Activated gamma-delta T cell (primary cell): ENCODE measurements around the gene TCF3.
"Not testable (repeated sequence)": the region's sequence is repeated elsewhere in the genome, so short reads cannot be mapped to it uniquely, and the experiment has no call there.

Source experiments
- DNase-seq: peaks from one replicate; lab custom pipeline; 2025; lab: John Stamatoyannopoulos, UW

Gene TCF3

DNA sequence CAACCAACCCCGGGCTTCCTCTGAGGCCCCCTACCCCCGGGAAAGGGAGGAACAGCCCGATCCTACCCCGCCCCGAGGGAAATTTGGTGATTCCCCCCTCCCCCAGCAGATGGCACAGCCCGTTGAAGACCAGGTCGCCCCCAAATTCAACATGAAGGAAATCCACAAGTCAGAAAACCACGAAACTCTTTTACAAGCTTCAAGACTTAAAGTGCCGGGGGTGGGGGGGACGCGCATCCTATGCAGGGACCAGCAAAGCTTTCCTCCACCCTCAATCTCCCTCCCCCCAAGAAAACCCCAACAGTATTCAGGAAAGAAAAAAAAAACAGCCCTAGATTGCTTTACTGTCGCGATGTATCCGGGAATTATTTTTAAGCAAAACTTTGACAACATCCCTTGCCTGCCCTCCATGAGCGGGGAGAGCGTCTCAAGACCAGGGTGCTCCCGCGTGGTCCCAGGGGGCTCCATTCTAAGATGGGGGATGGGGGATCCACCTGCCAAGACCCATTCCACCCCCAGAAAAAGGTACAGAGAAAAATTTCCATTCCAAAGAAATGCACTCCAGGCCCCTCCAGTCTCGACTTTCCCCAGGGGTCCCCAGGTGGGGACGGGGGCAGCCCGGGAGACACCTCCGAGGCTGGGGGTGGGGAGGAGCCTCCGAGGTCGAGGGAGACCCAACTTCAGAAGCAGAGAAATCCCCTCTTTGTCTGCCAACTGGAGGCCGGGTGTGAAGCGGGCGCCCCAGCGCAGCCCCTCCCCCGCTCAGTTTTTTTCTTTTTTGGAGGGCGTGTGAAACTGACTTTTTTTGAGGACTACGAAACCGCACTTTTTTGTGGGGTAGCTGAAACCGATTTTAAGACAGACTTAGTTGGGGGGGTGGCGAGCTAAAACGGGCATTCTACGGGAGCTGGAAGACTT, 1.5 kb downstream of the TCF3 start:
- DNase-seq, result peak; percentile 40

DNA sequence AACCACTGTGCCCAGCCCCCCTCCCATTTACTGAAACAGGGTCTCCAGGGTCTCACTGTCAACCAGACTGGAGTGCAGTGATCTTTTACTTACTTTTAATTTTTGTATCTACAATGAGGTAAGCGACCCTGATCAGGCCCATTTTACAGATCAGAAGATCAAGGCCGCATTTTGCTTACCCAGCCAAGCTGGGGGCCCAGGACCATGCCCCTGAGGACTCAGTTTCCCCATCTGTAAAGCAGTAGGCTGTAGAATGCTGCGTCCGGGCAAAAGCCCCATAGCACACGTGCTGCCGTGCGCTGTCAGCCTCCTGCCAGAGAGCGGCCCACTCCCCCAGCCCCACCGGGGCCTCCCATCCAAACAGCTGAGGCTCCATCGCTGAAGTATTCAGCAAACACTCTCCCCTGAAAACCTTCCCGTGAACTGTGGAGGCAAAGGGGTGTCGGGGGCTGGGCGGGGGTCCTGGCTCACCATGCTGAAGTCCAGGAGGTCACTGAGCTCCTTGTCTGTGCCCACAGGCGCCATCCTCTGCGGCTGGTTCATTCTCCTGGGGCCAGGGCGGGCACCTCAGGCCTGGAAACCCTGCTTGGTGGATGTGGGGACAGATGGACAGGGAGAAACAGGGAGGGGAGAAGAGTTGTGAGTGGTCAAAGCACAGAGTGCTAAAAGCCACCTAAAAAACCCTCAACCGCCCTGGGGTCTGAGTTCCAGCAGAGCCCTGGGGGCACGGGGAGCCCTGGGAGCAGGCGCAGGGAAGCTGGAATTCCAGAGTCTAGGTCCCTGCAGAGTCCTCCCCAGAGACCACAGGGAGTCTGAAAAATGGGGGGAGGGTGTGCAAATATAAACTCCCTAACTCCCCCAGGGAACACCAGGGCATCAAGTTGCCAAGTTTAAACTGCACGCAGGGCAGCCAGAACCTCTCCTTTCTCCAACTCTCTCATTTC, 2.4 kb downstream of the TCF3 start:
- DNase-seq, result no peak

GRCh38 chr19:1648920-1649541, 3.4 kb downstream of the TCF3 start:
- DNase-seq, result no peak

DNA sequence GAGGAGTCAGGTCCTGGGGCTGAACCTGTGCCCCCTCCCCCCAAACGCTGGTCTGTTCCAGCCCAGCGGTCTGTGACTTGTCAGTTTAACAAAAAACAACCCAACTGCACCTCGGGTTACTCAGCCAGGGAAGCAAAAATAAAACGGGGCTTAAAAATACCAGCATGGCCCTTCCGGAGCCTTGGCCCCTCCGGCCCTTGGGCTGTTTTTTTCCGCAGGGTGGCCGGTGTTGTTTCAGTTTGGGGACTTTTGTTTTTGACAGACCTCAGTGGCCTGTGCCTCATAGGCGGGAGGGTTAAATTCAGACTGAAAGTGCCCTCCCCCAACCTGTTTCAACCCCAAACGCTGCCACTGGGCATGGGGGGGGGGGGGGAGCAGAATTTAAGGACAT, 4.0 kb downstream of the TCF3 start:
- DNase-seq, result no peak

DNA sequence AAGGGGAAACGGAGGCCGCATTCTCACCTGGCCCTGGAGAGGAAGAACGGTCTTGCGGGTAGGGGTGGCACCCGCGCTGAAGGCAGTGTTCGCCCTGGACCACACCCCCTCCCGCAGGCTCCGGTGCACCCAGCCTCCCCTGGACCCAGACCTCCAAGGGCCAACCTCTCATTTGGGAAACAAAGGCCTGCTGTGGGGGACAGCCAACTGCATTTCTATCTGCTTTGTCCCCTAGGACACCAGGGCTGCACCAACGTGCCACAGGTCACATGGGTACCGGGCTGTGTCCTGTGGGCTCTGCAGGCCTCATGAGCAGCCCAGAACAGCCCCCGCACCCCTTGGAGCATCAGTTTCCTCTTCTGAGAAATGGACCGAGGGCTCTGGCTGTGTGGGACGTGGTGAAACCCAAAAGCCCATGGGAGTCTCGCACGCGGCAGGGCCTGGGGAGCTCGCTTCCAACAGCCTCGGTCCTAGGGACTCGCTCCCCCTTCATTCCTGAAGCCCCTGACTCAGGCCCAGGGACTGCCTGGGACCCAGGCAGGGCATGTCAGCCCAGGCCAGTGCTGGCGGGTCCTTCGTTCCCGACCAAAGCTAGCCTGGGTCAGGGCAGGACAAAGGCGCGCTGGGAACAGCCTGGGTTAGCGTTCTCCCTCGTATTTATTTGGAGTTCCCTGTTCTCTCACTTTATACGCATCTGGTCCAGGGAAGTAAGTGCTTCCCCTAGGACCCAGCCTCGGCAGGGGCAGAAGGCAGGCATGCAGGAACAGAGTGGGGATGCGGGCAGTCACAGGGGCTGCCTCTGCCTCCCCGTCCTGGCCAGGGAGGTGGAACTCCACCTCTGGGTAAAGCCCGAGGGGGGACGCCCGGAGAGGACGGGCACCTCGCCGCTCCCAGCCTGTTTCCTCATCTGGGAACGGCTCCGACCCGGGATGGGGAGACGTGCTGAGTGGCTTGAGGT, 4.6 kb downstream of the TCF3 start:
- DNase-seq, result no peak

DNA sequence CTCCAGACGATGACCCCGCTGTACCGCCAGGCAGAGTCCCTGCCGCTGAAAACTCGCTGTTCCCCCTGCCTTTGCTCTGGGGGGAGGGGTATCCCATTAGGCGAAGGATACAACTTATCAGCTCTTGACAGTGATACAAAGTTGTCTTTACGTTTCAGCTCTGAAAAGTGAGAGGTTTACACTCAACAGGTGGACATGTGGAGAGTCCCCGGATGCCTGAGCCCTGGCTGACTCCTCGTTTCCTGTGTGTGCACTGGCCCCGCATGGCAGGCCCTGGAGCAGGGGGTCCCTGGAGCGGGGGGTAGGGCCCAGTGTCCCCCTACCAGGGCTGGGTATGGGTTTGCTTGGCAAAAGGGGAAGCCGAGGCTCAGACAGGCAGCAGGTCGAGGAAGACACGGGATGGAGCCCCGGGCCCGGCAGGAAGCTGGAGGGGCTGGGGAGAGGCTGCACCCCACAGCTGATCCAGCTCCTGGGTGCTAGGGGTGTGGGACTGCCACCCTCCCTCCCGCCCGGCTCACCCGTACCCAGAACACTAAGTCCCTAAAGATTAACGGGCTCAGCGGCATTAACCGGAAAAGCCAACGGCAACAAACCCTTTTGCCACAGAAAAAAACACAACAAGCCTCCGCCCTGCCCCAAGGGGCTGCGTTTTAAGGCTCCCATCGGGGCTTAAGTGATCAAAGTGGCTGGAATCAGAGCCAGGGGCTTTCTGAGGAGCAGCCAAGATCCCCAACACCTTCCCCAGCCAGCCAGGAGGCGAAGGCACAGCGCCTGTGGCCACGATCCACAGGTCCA, 5.6 kb downstream of the TCF3 start:
- DNase-seq, result no peak

DNA sequence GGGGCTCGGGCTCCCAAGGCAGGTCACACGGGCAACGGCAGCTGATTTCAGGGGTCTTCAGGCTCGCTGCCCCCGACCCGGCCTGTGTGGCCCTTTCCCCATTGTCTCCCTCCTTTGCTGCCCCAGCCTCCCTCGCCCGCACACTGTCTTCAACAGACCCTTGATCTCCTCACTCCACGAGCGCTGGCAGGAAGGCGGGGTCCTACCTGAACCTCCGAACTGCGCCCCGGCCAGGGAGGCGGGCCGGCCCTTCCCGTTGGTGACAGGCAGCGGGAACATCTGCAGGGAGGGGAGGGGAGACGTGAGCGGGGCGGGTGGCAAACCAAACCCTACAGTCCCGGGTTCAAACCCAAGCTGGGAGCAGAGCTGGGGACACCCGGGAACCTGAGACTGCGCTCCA, 6.3 kb downstream of the TCF3 start:
- no peak for DNase-seq

DNA sequence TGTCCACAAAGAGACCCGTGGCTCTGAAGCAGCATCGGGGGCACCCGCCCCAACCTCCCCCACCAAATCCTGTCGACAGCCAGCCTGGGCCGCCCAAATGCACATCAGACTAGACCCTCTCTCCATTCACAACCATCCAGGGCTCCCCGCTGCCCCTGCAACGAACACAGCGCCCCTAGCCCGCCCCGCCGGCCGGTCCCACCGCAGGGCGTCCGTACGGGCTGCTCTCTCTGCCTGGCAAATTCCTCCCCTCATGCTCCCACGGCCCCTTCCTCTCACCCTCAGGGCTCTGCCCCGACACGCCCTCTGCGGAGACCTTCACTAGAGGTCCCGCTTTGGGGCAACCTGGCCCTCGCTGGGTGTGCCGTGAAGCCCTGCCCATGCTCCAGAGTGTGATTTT, 7.1 kb downstream of the TCF3 start:
- no peak for DNase-seq

GRCh38 chr19:1644070-1644469, 8.3 kb downstream of the TCF3 start:
- DNase-seq, result no peak

GRCh38 chr19:1640893-1641448, 11.4 kb downstream of the TCF3 start:
- not testable (repeated sequence) for DNase-seq

DNA sequence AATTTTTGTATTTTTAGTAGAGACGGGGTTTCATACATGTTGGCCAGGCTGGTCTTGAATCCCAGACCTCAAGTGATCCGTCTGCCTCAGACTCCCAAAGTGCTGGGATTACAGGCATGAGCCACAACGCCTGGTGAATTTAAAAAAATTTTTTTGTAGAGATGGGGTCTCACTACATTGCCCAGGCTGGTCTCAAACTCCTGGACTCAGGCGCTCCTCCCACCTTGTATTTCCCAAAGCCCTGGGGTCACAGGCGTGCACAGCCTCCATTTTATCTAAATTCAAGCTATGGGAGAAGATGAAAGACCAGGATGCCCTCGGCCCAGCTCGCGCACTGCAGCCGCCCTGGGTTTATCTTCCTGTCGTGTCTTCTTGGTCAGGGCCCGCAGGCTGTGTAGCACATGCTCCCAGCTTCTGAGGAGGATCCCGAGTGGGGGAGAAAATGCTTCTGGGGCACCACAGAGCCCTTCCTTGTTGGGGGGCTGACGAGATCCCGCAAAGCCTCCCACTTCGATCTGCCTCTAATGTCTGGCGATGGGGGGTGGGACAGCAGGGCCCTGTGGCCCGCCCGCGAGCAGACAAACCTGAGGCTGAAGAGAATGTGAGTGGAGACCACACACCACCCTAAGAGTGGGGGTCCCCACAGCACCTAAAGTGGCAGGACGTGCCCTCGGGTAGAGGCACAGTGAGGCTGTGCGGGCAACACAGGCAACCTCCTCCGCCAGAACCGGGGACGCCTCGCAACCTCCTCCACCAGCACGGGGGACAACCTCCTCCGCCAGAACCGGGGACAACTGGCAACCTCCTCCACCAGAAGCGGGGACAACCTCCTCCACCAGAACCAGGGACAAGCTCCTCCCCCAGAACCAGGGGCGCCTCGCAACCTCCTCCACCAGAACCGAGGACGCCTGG, 15.8 kb downstream of the TCF3 start:
- DNase-seq, result no peak

DNA sequence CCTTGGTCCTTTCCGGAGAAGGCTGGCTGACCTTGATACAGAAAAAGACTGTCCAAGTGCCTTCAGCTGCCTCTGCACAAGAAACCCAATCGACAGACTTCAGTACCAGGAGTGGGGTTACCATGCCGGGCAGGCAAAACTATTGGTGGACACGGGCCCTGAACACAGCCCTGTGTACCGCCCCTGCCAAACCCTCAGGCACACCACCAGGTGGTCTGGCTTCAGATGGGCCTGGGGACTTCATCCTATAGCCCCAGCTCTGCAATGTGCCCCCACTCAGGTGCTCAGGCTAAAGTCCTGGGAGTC, 17.5 kb downstream of the TCF3 start:
- no peak for DNase-seq

DNA sequence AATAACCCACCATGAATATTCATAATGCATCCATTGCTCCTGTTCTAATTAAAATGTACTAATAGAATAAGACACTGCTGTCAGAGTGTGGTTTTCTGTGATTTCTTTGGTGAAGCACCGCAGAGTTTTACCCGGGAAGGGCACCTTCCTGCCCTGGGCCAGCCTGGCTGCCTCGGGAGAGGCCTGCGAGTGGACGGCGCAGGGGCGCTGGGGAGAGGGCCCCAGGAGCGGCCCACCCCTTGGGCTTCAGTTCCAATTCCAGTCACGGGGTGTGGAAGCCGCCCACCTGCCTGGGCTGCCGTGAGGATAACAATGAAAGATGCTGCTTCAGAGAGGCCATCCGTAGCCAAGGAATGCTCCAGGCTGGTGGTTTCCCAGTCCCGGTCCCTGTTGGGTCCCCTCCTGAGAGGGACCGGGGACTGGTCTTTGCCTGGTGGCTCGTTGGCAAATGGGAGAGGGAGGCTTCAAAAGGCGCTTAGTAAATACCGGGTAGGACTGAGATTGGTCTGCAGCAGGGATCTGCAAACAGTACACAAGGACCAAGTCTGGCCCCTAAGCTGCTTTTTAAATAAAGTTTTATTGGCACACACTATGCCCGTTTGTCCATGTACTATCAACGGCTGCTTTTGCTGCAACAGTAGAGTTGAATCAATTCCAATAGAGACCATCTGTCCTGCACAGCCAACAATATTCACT, 18.0 kb downstream of the TCF3 start:
- no peak for DNase-seq

GRCh38 chr19:1633269-1633826, 19.1 kb downstream of the TCF3 start:
- DNase-seq, result no peak

DNA sequence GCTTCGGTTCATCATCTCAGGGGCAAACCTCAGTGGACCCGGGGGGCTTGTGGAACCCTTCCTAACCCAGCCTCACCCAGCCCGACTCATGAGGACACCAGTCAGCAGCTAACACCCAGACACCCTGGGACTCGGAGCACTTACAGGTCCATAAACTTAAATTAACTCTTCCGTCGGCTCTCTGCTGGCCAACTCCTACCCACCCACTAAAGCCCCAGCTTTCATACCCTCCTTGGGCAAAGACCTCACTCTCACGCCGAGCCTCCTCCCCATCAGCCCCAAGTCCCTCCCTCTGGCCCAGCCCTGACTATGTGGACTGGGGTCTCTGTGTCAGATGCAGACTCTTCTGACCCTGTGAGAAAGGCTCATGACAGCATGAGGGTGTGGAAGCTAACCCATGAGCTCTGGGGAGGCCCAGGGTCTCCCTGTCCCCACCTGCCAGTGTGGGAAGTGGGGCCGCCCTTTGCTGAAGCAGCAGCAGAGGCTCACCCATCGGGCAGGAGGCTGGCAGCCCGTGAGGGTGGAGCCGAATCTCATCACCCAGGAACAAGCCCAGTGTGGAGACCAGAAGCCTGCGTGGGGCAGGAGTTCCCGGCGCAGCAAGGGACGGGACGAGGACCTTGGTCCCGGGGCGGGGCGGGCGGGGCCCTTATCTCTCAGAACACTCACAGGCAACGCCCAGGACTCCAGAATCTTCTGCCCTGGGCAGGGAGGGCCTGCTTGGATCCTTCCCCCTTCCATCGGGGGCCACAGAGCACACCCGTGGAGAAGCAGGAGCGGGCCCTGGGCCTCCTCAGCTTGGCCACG, 19.8 kb downstream of the TCF3 start:
- no peak for DNase-seq

DNA sequence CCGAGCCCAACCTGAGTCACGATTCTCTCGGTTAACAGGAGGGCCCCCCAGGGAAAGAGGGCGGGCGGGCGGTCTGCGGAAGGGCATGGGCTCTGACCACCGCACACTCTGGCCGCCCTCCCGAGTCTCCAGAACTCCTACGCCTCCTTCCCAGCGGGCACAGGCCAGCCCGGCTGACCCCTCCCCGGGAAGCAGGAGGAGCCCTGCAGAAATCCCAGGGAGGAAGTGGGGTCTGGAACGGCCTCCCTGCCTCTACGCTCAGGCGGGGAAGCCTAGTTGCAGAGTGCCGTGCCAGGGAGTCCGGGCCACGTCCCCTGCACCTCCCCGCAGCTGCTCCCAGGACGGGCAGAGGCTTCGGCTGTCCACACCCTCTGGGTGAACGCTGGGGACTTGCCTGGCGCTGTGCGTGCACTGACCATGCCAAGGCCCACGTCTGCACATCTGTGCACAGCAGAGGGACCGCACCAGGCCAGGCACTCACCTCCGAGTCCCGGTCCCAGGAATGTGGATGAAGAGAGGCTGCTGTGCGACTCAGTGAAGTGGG, 20.8 kb downstream of the TCF3 start:
- no peak for DNase-seq

DNA sequence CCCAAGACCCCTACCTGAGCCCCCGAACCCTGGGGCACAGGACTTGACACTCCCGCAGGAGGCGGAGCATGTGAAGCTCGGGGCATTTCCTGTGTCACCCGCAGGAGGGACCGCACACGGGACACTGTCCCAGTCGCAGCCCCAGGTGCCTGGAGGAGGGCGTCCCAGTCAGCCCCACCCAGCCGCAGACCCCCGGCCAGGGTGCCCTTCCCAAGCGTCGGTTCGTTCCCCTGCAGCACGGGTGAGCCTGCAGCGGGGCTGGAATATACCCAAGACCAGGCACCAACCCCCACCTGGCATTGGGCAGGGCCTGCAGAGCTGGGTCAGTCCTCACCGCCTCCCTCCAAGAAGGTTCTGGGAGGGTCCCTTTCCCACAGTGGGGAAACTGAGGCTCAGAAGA, 21.6 kb downstream of the TCF3 start:
- DNase-seq, result no peak
